ENCODE data around the gene PDP2.

Gene PDP2

GRCh38 chr16:66872943-66873684, 7.2 kb upstream of the PDP2 start:
- H3K4me3 ChIP-seq (replicated peaks; ENCODE audit: low read depth, low read length) = peak overlapping the region; percentile 6
- peak; percentile 94 for DNase-seq (ENCODE audit: extremely low read depth, insufficient read length)
- no peaks in the 10 kb centered on the region for H3K27me3 ChIP-seq (replicated peaks; ENCODE audit: control insufficient read depth, insufficient read depth, low read length)
- TF ChIP-seq, protein P1, sequence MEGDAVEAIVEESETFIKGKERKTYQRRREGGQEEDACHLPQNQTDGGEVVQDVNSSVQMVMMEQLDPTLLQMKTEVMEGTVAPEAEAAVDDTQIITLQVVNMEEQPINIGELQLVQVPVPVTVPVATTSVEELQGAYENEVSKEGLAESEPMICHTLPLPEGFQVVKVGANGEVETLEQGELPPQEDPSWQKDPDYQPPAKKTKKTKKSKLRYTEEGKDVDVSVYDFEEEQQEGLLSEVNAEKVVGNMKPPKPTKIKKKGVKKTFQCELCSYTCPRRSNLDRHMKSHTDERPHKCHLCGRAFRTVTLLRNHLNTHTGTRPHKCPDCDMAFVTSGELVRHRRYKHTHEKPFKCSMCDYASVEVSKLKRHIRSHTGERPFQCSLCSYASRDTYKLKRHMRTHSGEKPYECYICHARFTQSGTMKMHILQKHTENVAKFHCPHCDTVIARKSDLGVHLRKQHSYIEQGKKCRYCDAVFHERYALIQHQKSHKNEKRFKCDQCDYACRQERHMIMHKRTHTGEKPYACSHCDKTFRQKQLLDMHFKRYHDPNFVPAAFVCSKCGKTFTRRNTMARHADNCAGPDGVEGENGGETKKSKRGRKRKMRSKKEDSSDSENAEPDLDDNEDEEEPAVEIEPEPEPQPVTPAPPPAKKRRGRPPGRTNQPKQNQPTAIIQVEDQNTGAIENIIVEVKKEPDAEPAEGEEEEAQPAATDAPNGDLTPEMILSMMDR (IDR thresholded peaks at IDR 0.05; ENCODE audit: insufficient read depth, low read length, poor library complexity, severe bottlenecking) = peak; percentile 97
- no peaks in the 10 kb centered on the region for H3K36me3 ChIP-seq (ENCODE audit: control insufficient read depth, insufficient read depth, low read length)

DNA sequence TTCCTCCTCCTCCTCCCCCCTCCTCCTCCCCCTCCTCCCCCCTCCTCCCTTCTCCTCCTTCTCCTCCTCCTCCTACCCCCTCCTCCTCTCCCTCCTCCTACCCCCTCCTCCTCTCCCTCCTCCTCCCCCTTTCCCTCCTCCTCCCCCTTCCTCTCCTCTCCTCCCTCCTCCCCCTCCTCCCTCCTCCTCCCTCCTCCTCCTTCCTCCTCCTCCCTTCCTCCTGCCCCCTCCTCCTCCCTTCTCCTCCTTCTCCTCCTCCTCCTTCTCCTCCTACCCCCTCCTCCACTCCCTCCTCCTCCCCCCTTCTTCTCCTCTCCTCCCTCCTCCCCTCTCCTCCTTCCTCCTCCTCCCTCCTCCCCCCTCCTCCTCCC, 6.6 kb upstream of the PDP2 start:
- Histone ChIP-seq H3K27me3 (replicated peaks; ENCODE audit: control insufficient read depth, insufficient read depth, low read length) (no peaks in the 10 kb centered on the region), H3K4me3 (replicated peaks; ENCODE audit: low read depth, low read length) (no peak overlapping the region), H3K36me3 (ENCODE audit: control insufficient read depth, insufficient read depth, low read length) (no peaks in the 10 kb centered on the region)
- DNase-seq (ENCODE audit: extremely low read depth, insufficient read length) = no peak
- TF ChIP-seq, protein P1 (IDR thresholded peaks at IDR 0.05; ENCODE audit: insufficient read depth, low read length, poor library complexity, severe bottlenecking) = no peak

DNA sequence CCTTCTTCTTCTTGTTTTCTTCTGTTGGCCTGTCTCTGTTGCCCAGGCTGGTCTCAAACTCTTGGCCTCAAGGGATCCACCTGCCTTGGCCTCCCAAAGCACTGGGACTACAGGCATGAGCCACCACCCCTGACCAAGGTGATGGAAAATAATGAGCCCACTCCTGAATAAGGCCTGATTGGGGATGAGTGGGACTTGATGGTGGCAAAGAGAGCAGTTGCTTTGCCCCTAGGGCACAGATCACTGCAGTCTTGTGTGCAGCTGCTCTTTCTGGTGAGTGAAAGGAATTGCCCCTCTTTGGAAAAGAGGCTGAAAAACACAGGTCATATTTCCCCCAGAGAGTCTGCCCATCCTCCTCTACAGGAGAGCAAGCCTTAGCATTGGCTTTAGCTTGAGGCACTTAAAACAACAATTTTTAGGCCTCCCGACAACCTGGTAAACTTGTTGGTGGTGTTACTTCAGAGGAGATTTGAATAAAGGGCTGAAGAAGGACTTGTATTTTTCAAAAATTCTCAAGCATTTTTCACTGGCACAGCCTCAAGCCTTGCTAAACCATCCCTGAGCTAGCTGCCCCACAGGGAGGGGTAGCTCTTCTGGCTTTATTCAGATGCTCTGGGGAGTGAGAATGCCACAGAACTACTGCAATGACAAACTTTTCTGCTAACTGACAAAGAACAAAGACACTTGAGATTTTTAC, 6.1 kb upstream of the PDP2 start:
- Histone ChIP-seq H3K36me3 (ENCODE audit: control insufficient read depth, insufficient read depth, low read length) (no peaks in the 10 kb centered on the region), H3K4me3 (replicated peaks; ENCODE audit: low read depth, low read length) (no peak overlapping the region), H3K27me3 (replicated peaks; ENCODE audit: control insufficient read depth, insufficient read depth, low read length) (no peaks in the 10 kb centered on the region)
- TF ChIP-seq, protein P1 (IDR thresholded peaks at IDR 0.05; ENCODE audit: insufficient read depth, low read length, poor library complexity, severe bottlenecking) = no peak
- DNase-seq (ENCODE audit: extremely low read depth, insufficient read length) = no peak

DNA sequence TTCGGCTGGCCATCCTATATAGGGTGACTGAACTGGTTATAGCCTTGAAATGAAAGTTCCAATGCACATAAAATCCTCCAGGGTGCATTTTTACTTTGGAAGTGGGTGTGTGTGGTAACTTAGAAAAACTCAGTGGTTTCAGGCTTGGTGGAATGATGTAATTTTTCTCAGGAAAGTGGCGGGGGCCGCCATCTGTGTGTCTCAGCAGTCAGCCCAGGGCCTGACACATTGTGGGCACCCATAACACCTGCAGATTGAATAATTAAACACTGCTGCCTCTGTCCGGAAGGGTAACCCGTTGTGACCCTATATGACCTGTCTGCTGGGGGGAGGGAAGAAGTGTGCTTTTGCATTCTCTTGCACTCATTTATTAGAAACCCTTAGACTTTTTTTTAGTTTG, 2.2 kb upstream of the PDP2 start:
- Histone ChIP-seq H3K27me3 (replicated peaks; ENCODE audit: control insufficient read depth, insufficient read depth, low read length) (no peaks in the 10 kb centered on the region), H3K36me3 (ENCODE audit: control insufficient read depth, insufficient read depth, low read length) (no peaks in the 10 kb centered on the region), H3K4me3 (replicated peaks; ENCODE audit: low read depth, low read length) (no peak overlapping the region)
- TF ChIP-seq, protein P1 (IDR thresholded peaks at IDR 0.05; ENCODE audit: insufficient read depth, low read length, poor library complexity, severe bottlenecking) = no peak
- peak; percentile 53 for DNase-seq (ENCODE audit: extremely low read depth, insufficient read length)

DNA sequence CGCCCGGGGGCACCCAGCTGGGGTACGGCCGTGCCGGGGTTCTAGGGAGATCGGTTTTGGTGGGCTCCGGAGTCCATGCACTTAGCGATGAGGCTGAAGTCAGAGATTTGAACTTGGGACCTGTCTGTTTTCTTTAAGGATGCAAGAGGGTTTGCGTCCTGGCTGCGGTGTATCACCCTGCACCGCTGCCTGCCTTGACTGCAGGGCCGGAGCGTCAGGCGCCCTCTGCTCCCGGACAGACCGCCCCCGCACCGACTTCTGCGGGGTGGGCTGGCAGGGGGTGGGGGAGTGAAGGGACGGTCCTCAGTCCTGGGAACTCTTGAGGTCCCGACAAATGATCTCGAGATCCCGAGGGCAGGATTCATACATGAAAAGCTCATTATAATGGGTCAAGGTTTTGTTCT, 701 bp downstream of the PDP2 start:
- TF ChIP-seq, protein P1 (IDR thresholded peaks at IDR 0.05; ENCODE audit: insufficient read depth, low read length, poor library complexity, severe bottlenecking) = no peak
- Histone ChIP-seq H3K4me3 (replicated peaks; ENCODE audit: low read depth, low read length) (peak overlapping the region; percentile 94), H3K36me3 (ENCODE audit: control insufficient read depth, insufficient read depth, low read length) (peaks cover 13% of the 10 kb centered on the region), H3K27me3 (replicated peaks; ENCODE audit: control insufficient read depth, insufficient read depth, low read length) (no peaks in the 10 kb centered on the region)
- no peak for DNase-seq (ENCODE audit: extremely low read depth, insufficient read length)

Data from GM06990 (cell line).